Tibial nerve (tissue), 4 donors: Measurements from ENCODE around the gene QSOX2.

Source experiments
- CTCF ChIP-seq, 5 experiments: fragments of 200-600 bp in 3 of 5; fragments of 450-650 bp in 2 of 5; sonication (generic) in 3 of 5; IDR thresholded peaks; one replicate each; pipeline ENCODE4 v1.5.1; 2016 to 2019; ENCODE audit warnings: antibody characterized with exemption in 5 of 5, mild to moderate bottlenecking in 3 of 5, moderate library complexity in 2 of 5
- EP300 ChIP-seq, 2 donors: sonication (generic); formaldehyde crosslinking; IDR thresholded peaks; one replicate each; pipeline ENCODE4 v1.6.1; 2017; ENCODE audit warnings: antibody characterized with exemption in 2 of 2, mild to moderate bottlenecking in 1 of 2
- POLR2A ChIP-seq, 2 donors: fragments of 450-650 bp; IDR thresholded peaks; one replicate each; pipeline ENCODE4 v1.6.1; 2017; ENCODE audit warnings: antibody characterized with exemption in 2 of 2, mild to moderate bottlenecking in 2 of 2, moderate library complexity in 2 of 2

- TF ChIP-seq POLR2A (IDR thresholded peaks at IDR 0.05) (no peak), CTCF (IDR thresholded peaks at IDR 0.05) (no peak), EP300 (IDR thresholded peaks at IDR 0.05) (no peak)
Observed at GRCh38 chr9:136172412-136173079, 73.1 kb downstream of the QSOX2 start.
